Heart left ventricle (tissue), 16 donors: Measurements from ENCODE around the gene TSHZ1. TPM values are rescaled to one million over a fixed set of nuclear protein-coding genes. Genes with fewer than 3 reads are reported as not detected.
A peak's percentile ranks its signal among the peaks of the same experiment; 100 is the strongest.

ENCODE experiments used
- ATAC-seq, 4 donors: fragments of 200-7000 bp; cut with Tn5 transposase; one replicate each; pipeline ENCODE4 v1.9.1; 2020 to 2022; ENCODE audit warnings: moderate library complexity in 4 of 4, mild to moderate bottlenecking in 3 of 4, moderate number of reproducible peaks in 1 of 4
- DNase-seq, 5 donors: peaks; one replicate each; pipeline ENCODE4 v3.0.0-alpha.2; 2020
- H3K27ac ChIP-seq, 12 donors: fragments of 200-600 bp; sonication (generic) in 4 of 12; one replicate each; pipeline versions ENCODE4 v1.5.0 to v1.8.0; 2016 to 2022; ENCODE audit warnings: mild to moderate bottlenecking in 2 of 12
- H3K27me3 ChIP-seq, 9 donors: fragments of 200-600 bp; sonication (generic) in 2 of 9; one replicate each; pipeline versions ENCODE4 v1.5.1 to v1.8.0; 2016 to 2022; ENCODE audit warnings: mild to moderate bottlenecking in 3 of 9
- H3K36me3 ChIP-seq, 9 donors: fragments of 200-600 bp; sonication (generic) in 2 of 9; one replicate each; pipeline versions ENCODE4 v1.5.0 to v1.8.0; 2018 to 2022; ENCODE audit warnings: mild to moderate bottlenecking in 2 of 9
- H3K4me1 ChIP-seq, 12 donors: fragments of 200-600 bp; sonication (generic) in 4 of 12; one replicate each; pipeline versions ENCODE4 v1.5.0 to v1.8.0; 2016 to 2022; ENCODE audit warnings: mild to moderate bottlenecking in 3 of 12
- H3K4me3 ChIP-seq, 12 donors: fragments of 200-600 bp; sonication (generic) in 4 of 12; one replicate each; pipeline versions ENCODE4 v1.5.0 to v1.8.0; 2017 to 2022; ENCODE audit warnings: mild to moderate bottlenecking in 9 of 12, moderate library complexity in 4 of 12
- H3K9me3 ChIP-seq, 12 donors: fragments of 200-600 bp; sonication (generic) in 4 of 12; one replicate each; pipeline versions ENCODE4 v1.5.0 to v1.8.0; 2016 to 2022; ENCODE audit warnings: mild to moderate bottlenecking in 1 of 12
- CTCF ChIP-seq, 12 donors: fragments of 200-600 bp; sonication (generic) in 4 of 12; IDR thresholded peaks; one replicate each; pipeline versions ENCODE4 v1.5.0 to v1.8.0; 2018 to 2022; ENCODE audit warnings: antibody characterized with exemption in 12 of 12, mild to moderate bottlenecking in 5 of 12
- POLR2A ChIP-seq, 2 donors: fragments of 450-650 bp; IDR thresholded peaks; one replicate each; pipeline ENCODE4 v1.6.1; 2017; ENCODE audit warnings: antibody characterized with exemption in 2 of 2, mild to moderate bottlenecking in 2 of 2, moderate library complexity in 2 of 2
- WGBS, 4 donors: extraction: QIAGEN DNeasy Blood & Tissue Kit in 2 of 4; methylation state at CpG; one replicate each; pipeline versions ENCODE4 v1.1.5 to v1.1.7; 2013 to 2018; 5-methylcytosine and 5-hydroxymethylcytosine counted together
- intact Hi-C, 10 donors: fragments of 100-400 bp; cut with DNase I; formaldehyde crosslinking; loops; one replicate each; pipeline versions ENCODE4 v1.11.1 to v1.14.2; 2022
- polyA plus RNA-seq, 2 donors: library from polyadenylated mRNA; stranded (reverse); fragments of 200-250 nt; gene quantifications; one replicate each; pipeline ENCODE4 v1.2.3, GENCODE V29; 2013
- total RNA-seq, 9 donors: library from RNA; depleted of rRNA in 2 of 9; stranded (reverse); fragments of >200 nt in 2 of 9; fragmentation: NEBNext Ultra II Directional in 3 of 9; extraction: Animal tissue kit (Norgen Biotek cat#: 25700) in 3 of 9; gene quantifications; one replicate each; pipeline versions ENCODE4 v1.1.0 to v1.2.4, GENCODE V29; 2016 to 2023
- donor health status: ischemic (EF 13 %, LVEDD 7.1; RV severe dilation, severe dysfunction).
- donor health status: healthy with polysubstance abuse.
- donor health status: DM: no; HTN: yes; CAD: no.
- donor health status: DM: no; HTN: no; CAD: no.
- donor health status: ischemic (EF 25% LVEDD 6.9; RV normal size, moderate dysfunction).
- donor health status: ischemic (EF 25% LVEDD 5.7; RV mildly dilated, moderate dysfunction).
- donor health status: healthy.
- donor health status: DM: yes; HTN: yes; CAD: no.
- donor health status: ischemic (EF 35%, LVEDD 5.7; RV mildly dilated, moderate dysfunction).
- donor health status: nonischemic (EF 11% LVEDD 7.7; RV severe dilation, severe dysfunction).
- donor health status: DM: yes; HTN: yes; CAD: no.
- donor health status: PGD.
- donor health status: ischemic (EF 29% LVEDD 5.4; RV normal size, mild dysfunction).
- donor health status: nonischemic (EF 23%, LVEDD 6.1; RV moderate dilation, normal function).

TSHZ1 gene
- total and polyA plus RNA-seq, 11 donors = 7.5 to 27.9 (median 19.2) TPM

DNA sequence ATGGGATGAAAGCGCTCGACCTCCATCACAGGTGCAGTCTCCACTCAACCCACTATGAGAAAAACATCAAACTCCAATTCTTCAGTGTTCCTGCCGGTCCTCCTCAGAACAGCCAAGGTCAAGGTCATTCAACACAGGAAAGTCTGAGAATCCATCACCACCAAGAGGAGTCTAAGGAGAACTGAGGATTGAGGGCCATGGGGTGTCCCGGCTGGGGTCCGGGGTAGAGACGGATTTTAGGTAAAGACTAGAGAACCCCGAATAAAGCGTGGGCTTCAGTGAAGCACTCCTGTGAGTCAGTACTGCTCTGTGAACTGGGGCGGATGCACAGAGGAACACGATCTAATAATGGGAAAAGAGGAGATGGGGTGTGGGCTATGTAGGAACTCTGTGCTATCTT lies 43.5 kb upstream of the TSHZ1 start:
- Histone ChIP-seq H3K27ac (peak overlapping the region in 8 of 12 donors; percentile 10 to 83 (median 60)), H3K4me1 (peaks cover 0 to 21% (median 6%) of the 10 kb centered on the region in 12 donors), H3K36me3 (no peaks in the 10 kb centered on the region), H3K4me3 (peak overlapping the region in 1 of 12 donors; percentile 40), H3K9me3 (no peaks in the 10 kb centered on the region), H3K27me3 (no peaks in the 10 kb centered on the region)
- intact Hi-C loops = loop anchor here in 5 of 10 donors (5.0 to 10.0 kb wide), 7 partner anchors 40 to 512 kb away; partner anchors contain the start of gene PTGR3 (in 1 of the 5)
- DNase-seq = no peak
- TF ChIP-seq POLR2A (IDR thresholded peaks at IDR 0.05) (no peak), CTCF (IDR thresholded peaks at IDR 0.05) (no peak)
- 83 to 91% (median 86%) methylated on average over 8 to 10 of the region's 10 CpGs for WGBS, 4 donors
- ATAC-seq = no peak

DNA sequence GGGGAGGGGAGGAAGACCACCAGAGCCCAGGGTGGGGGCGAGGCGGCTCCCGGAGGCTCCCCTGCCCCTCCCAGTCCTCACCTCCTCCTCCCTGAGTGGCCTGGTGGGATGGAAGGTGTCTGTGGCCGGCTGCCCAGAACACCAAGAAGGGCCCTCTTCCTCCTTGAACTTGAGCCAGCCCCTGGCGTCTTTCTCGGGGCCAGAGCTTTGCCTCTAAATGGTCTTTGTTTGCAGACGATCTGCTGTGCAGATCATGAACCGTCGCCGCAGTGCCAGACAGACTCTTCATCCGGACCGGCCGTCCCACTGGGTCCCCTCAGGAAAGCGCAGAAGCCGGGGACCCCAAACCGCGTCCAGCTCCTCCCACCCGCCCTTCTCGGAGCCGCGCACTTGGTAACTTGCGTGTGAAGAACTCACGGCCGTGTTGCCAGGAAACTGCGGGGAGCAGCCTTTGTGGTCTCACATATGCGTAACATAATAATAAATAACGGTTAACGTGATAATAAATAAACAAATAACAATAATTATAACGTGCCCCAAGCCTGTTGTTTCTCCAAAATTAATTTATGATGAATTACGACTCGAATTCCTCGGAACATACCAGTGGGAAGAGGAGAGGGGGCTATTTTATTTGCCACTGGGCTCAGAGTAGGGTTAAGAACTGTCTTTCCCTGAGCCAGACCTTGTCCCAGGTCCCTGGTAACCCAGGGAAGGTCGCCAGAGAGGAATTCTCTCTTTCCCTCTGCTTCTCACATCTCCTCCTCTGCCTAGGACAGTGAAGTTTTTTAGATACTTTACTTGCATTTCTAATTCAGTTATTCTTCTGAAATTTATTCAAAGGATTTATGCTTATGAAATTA lies 42.6 kb upstream of the TSHZ1 start:
- WGBS, 4 donors = 50 to 70% (median 60%) methylated on average over 31 to 33 of the region's 33 CpGs
- TF ChIP-seq CTCF (IDR thresholded peaks at IDR 0.05) (no peak), POLR2A (IDR thresholded peaks at IDR 0.05) (no peak)
- peak; percentile 37 to 78 (median 44) for DNase-seq

DNA sequence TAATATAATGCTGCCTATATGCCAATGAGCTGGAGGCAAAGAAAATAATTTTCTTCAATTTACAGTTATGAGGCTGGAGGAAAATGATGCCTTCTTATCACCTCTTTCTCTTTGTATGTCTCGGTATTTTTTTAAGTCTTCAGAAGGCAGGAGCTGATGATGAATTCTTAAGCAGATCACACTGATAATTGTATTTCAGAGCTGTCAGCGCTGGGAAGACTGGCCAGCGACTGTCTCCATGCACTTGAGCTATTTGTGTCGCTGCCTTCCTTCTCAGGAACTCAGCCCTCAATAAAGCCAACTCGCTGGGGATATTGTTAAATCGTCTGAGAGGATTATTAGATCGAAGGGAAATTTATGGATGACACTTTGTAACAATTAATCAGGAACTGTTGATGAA lies 42.0 kb upstream of the TSHZ1 start:
- no peaks in the 10 kb centered on the region for H3K36me3 ChIP-seq
- peaks cover 0 to 23% (median 7%) of the 10 kb centered on the region in 12 donors for H3K4me1 ChIP-seq
- ATAC-seq (peak in 1 of 4 donors; percentile 48), DNase-seq (no peak)
- peak overlapping the region in 9 of 12 donors; percentile 43 to 92 (median 69) for H3K27ac ChIP-seq
- 15 to 23% (median 21%) methylated on average over 7 of the region's 7 CpGs for WGBS, 4 donors
- peak overlapping the region in 1 of 12 donors; percentile 22 for H3K4me3 ChIP-seq
- intact Hi-C loops = loop anchor here in 5 of 10 donors (2.0 to 10.0 kb wide), 8 partner anchors 39 to 514 kb away; partner anchors contain the start of gene PTGR3 (in 1 of the 5)
- no peaks in the 10 kb centered on the region for H3K27me3 ChIP-seq
- no peaks in the 10 kb centered on the region for H3K9me3 ChIP-seq
- no peak for TF ChIP-seq POLR2A (IDR thresholded peaks at IDR 0.05)
- no peak for TF ChIP-seq CTCF (IDR thresholded peaks at IDR 0.05)

More for the DNA sequence above, 42.6 kb upstream of the TSHZ1 start:
- Histone ChIP-seq H3K36me3 (no peaks in the 10 kb centered on the region), H3K4me3 (peak overlapping the region in 10 of 12 donors; percentile 7 to 40 (median 32)), H3K27ac (peak overlapping the region in 11 of 12 donors; percentile 19 to 92 (median 61)), H3K9me3 (no peaks in the 10 kb centered on the region), H3K27me3 (no peaks in the 10 kb centered on the region), H3K4me1 (peaks cover 0 to 23% (median 7%) of the 10 kb centered on the region in 12 donors)
- ATAC-seq = peak in 3 of 4 donors; percentile 41 to 58 (median 44)
- intact Hi-C loops = loop anchor here in 5 of 10 donors (2.0 to 10.0 kb wide), 8 partner anchors 39 to 513 kb away; partner anchors contain the start of gene PTGR3 (in 1 of the 5)

DNA sequence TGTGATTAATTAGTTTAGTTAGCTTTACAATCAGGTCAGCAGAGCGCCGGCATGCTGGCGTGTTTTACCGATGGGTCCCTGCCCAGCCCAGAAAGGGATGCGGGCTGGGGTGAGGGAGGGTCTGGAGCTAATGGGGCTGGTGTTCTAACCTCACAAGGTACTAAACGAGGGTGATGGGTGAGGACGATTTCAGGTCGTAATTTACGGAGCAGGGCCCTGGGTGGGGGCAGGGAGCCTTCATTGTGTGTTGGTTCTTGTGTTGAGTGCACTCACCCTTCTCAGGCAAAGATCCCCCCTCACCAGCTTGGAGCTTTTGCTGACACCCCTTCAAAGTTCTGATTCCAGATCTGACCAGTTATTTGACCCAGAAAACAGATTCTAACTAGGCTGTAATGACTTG lies 41.2 kb upstream of the TSHZ1 start:
- Histone ChIP-seq H3K27ac (peak overlapping the region; percentile 3 to 92 (median 74)), H3K4me3 (no peak overlapping the region), H3K36me3 (no peaks in the 10 kb centered on the region), H3K9me3 (no peaks in the 10 kb centered on the region), H3K27me3 (no peaks in the 10 kb centered on the region), H3K4me1 (peaks cover 0 to 23% (median 7%) of the 10 kb centered on the region in 12 donors)
- 83 to 88% (median 86%) methylated on average over 9 of the region's 9 CpGs for WGBS, 4 donors
- ATAC-seq = no peak
- TF ChIP-seq POLR2A (IDR thresholded peaks at IDR 0.05) (no peak), CTCF (IDR thresholded peaks at IDR 0.05) (no peak)
- no peak for DNase-seq
- intact Hi-C loops = loop anchor here in 5 of 10 donors (2.0 to 10.0 kb wide), 8 partner anchors 38 to 515 kb away; partner anchors contain the start of gene PTGR3 (in 1 of the 5)
